T-helper 1 cell treated with Interleukin-12 subunit alpha and Interleukin-12 subunit beta and Interleukin-4 antibody, amounts not matched to agents 30 ng/mL and 1 ng/mL, for 36 hours (primary cell): ENCODE results near the gene MOCOS. TPM values are rescaled to one million over a fixed set of nuclear protein-coding genes. Genes with fewer than 3 reads are reported as not detected.
"Not testable (repeated sequence)": the region's sequence is repeated elsewhere in the genome, so short reads cannot be mapped to it uniquely, and the experiment has no call there.

Source experiments
- intact Hi-C: fragments of 100-400 bp; cut with micrococcal nuclease; formaldehyde crosslinking; loops from one replicate; pipeline ENCODE4 v1.15.1; 2024
- total RNA-seq: library from RNA; stranded (reverse); gene quantifications from 2 replicates; pipeline ENCODE4 v1.2.3, GENCODE V29; 2022

MOCOS gene
- total RNA-seq, 1 donor from 2014 or later: 0.17 TPM

GRCh38 chr18:36197511-36198166 is 10.3 kb downstream of the MOCOS start:
- intact Hi-C loops: no loop called here

- intact Hi-C loops: no loop called here
Measured at GRCh38 chr18:36199691-36200295, 12.5 kb downstream of the MOCOS start.

DNA sequence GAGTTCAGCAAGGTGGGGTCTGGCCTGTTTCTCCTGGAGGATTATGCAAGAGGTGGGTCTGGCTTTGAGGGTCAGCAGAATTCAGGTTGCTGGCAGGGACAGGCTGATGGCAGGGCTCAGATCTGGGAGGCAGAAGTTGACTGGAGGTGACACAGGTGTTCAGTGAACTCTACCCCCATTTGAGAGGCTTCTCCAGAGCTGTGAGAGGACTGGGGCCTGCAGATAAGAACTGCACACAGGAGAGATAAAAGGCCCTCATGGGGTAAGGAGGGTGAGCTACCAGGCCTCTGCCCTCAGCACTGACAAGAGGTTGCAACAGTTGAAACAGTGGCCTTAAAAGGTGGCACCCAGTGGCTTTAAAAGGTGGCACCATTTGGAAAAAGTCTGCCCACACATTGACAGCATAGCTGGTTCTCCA is 13.1 kb downstream of the MOCOS start:
- intact Hi-C loops: no loop called here

- intact Hi-C loops: no loop called here
Measured at GRCh38 chr18:36201765-36202164, 14.5 kb downstream of the MOCOS start.

DNA sequence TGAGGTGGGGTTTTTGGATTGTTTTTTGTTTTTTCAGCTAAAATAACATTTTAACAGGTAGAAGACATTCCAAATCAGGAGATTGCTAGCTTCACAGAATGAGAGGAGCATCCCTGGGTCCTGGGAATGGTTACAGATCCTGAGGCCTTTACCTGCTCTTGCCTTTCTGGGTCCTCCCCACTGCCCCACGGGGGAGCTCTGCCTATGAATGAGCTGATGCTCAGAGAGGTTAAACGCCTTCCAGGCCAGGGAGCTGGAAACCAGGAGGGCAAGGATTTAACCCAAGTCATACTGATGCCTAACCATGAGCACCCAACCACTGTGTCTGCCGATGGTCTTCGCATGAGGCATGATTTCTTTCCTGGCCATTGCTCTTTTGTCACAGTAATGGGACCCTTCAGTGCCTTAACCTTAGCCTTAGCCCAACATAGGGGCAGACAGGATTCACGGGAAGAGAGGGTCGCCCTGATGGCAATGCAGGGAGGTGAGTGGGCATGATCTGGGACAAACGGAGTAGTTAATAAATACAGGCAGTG is 16.1 kb downstream of the MOCOS start:
- intact Hi-C loops: no loop called here

DNA sequence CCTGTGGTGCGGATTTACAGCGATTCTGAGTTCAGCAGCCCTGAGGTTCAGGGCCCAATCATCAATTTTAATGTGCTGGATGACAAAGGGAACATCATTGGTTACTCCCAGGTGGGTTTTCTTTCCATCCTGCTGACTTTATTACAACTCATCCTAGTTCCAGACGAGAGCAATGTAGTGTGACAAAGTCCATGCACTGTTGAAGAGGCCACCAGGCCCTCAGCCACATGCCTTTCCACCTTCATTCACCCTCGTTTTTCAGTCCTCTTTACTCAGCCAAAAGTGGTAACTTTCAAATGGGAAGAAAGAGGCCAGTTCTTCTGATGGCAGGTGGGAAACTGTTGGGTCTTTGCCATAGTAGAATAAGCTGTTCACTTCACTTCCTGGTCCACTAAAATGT is 17.9 kb downstream of the MOCOS start:
- intact Hi-C loops: no loop called here

DNA sequence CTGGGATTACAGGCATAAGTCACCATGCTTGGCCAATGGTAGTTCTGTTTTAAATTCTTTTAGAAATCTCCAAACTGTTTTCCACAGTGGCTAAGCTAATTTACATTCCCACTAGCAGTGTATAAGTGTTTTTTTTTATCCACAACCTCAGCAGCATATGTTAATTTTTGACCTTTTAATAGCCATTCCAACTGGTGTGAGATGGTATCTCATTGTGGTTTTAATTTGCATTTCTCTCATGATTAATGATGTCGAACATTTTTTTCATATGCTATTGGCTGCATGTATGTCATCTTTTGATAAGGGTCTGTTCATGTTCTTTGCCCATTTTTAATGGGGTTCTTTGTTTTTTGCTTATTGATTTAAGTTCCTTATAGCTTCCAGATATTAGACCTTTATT is 20.0 kb downstream of the MOCOS start:
- intact Hi-C loops: no loop called here

GRCh38 chr18:36207969-36208368 is 20.7 kb downstream of the MOCOS start:
- intact Hi-C loops: not testable (repeated sequence)

DNA sequence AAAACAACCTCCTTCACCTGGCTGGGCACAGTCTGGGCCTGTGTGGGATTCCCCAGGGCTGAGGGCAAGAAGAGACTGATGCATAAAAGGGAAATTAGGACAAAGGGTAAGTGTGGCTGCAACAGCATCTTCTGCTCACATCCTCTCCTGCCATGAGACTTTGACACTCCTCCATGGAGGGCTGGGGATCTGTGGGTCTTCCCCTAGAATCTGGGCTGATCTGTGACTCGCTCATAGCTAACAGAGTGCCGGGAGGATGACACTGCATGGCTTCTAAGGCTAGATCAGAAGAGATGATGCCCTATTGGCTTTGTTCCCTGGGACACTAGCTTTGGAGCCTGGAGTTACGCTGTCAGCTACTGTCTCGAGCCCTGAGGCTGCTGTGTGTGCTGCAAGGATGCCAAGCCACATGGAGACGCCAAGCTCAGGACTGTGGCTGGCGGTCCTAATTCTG is 24.3 kb downstream of the MOCOS start:
- intact Hi-C loops: no loop called here

- intact Hi-C loops: no loop called here
Measured at GRCh38 chr18:36212301-36213171, 25.2 kb downstream of the MOCOS start.

GRCh38 chr18:36214811-36215210 is 27.5 kb downstream of the MOCOS start:
- intact Hi-C loops: no loop called here

- intact Hi-C loops: no loop called here
Measured at GRCh38 chr18:36215577-36215976, 28.3 kb downstream of the MOCOS start.

DNA sequence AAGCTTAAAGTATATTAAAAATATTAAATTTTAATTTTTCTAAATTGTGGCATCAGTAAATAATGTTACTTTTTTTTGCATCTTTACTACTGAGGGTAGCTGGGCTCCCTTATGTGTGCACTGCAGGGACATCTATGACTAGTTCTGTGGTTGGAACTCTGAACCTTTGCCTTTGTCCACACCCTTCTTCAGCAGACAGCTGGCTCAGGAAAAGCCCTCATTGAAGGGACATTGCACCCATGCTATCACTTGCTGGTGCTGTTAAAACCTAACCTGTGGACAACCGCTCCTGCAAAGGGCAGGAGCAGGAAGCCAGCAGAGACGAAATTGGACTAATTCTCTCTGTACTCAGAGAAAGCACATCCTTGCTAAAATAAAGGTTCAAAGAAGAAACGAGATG is 30.1 kb downstream of the MOCOS start:
- intact Hi-C loops: no loop called here

DNA sequence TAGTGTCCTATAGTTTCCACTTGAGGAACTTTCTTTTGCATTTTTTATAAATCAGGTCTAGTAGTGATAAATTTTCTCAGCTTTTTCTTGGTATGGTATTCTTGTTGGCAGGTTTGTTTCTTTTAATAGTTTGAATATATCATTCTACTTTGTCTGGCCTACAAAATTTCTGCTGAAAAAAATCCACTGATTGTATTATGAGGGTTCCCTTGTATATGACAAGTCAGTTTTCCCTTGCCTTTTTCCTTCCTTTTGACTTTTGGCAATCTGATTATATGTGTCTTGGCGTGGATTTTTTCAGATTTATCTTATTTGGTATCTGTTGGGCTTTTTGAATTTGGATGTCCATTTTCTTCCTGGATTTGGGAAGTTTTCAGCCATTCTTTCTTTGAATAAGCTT is 41.9 kb downstream of the MOCOS start:
- intact Hi-C loops: no loop called here

DNA sequence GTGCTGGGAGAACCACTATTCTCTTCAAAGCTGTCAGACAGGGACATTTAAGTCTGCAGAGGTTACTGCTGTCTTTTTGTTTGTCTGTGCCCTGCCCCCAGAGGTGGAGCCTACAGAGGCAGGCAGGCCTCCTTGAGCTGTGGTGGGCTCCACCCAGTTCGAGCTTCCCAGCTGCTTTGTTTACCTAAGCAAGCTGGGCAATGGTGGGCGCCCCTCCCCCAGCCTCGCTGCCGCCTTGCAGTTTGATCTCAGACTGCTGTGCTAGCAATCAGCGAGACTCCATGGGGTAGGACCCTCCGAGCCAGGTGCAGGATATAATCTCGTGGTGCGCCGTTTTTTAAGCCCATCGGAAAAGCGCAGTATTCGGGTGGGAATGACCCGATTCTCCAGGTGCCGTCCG is 53.2 kb downstream of the MOCOS start:
- intact Hi-C loops: not testable (repeated sequence)

- intact Hi-C loops: no loop called here
Measured at GRCh38 chr18:36241831-36242230, 54.5 kb downstream of the MOCOS start.

DNA sequence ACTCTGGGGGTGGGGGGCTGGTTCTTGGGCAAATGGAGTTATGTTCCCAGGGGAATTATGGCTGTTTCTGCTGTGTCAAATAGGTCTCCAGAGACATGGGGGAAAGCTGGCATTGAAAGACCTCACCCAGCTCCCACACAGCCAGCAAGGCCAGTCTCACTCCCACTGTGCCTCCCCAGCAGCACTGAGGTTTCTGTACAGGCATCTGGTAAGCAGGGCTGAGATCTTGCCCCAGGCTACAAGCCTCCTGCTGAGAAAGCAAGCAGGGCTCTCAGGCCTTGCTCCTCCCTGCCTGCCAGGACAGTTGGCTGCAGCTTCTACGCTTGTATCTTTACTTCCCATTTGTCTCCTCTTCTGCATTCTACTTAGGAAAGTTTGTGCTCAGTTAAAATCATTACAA is 59.7 kb downstream of the MOCOS start:
- intact Hi-C loops: no loop called here

- intact Hi-C loops: no loop called here
Measured at GRCh38 chr18:36249392-36249791, 62.1 kb downstream of the MOCOS start.

DNA sequence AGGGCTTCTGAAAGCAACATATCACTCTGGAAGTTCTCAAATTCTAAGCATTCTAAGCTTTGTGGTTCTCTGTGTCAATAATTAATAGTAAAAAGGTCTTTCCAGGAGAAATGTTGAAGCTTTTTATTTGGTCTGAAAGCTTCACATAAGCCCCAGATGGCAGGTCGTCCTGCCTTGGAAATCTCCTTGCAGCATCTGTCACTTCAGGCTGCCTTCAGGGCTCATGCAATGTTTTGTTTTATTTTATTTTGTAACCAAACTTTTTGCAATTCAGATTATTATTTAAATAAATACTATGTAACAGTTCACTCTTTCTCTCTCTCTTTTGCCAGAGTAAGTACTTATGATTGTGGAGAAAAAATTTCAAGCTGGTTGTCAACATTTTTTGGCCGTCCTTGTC is 63.5 kb downstream of the MOCOS start:
- intact Hi-C loops: no loop called here

GRCh38 chr18:36255072-36255698 is 67.9 kb downstream of the MOCOS start:
- intact Hi-C loops: no loop called here

GRCh38 chr18:36256094-36256493 is 68.8 kb downstream of the MOCOS start:
- intact Hi-C loops: no loop called here

- intact Hi-C loops: no loop called here
Measured at GRCh38 chr18:36262971-36263370, 75.7 kb downstream of the MOCOS start.
